GM23338 (cell line): Measurements from ENCODE around the gene TRAPPC12. TPM values are rescaled to one million over a fixed set of nuclear protein-coding genes. Genes with fewer than 3 reads are reported as not detected.

Source experiments
- ATAC-seq: fragments of 200-7000 bp; cut with Tn5 transposase; 3 replicates; pipeline ENCODE4 v1.9.1; 2020
- DNase-seq: peaks from one replicate; pipeline ENCODE4 v3.0.0-alpha.2; 2015; ENCODE audit warnings: low spot score
- H2AFZ ChIP-seq: fragments of 200-600 bp; sonication (generic); 2 replicates; pipeline ENCODE4 v1.8.0; 2016; ENCODE audit warnings: antibody characterized with exemption, mild to moderate bottlenecking, moderate library complexity
- H3F3A ChIP-seq: fragments of 200-600 bp; sonication (generic); replicated peaks from 2 replicates; pipeline ENCODE4 v1.8.0; 2017; ENCODE audit warnings: antibody characterized with exemption, mixed run types, low read depth
- H3K27ac ChIP-seq: fragments of 200-600 bp; sonication (generic); 2 replicates; pipeline ENCODE4 v1.6.1; 2016; ENCODE audit warnings: low read depth
- H3K27me3 ChIP-seq: fragments of 200-600 bp; sonication (generic); 2 replicates; pipeline ENCODE4 v1.8.0; 2016; ENCODE audit warnings: mild to moderate bottlenecking, mixed run types, moderate library complexity; ENCODE audit not compliant: insufficient read depth
- H3K36me3 ChIP-seq: fragments of 200-600 bp; sonication (generic); 2 replicates; pipeline ENCODE4 v1.8.0; 2016; ENCODE audit warnings: mild to moderate bottlenecking; ENCODE audit not compliant: insufficient read depth
- H3K4me1 ChIP-seq: fragments of 200-600 bp; sonication (generic); 2 replicates; pipeline ENCODE4 v1.8.0; 2016; ENCODE audit warnings: mild to moderate bottlenecking, moderate library complexity; ENCODE audit not compliant: insufficient read depth
- H3K4me2 ChIP-seq: fragments of 200-600 bp; sonication (generic); 2 replicates; pipeline ENCODE4 v1.7.1; 2017; ENCODE audit warnings: mixed run types
- H3K4me3 ChIP-seq: fragments of 200-600 bp; sonication (generic); 2 replicates; pipeline ENCODE4 v1.6.1; 2016; ENCODE audit warnings: mixed run types
- H3K79me2 ChIP-seq: fragments of 200-600 bp; sonication (generic); replicated peaks from 2 replicates; pipeline ENCODE4 v1.8.0; 2017; ENCODE audit warnings: mild to moderate bottlenecking; ENCODE audit not compliant: insufficient read depth
- H3K9me2 ChIP-seq: fragments of 200-600 bp; sonication (generic); 2 replicates; pipeline ENCODE4 v1.8.0; 2017; ENCODE audit not compliant: insufficient read depth
- H4K20me1 ChIP-seq: fragments of 200-600 bp; sonication (generic); replicated peaks from 2 replicates; pipeline ENCODE4 v1.8.0; 2017; ENCODE audit warnings: mild to moderate bottlenecking; ENCODE audit not compliant: insufficient read depth
- H3K27ac Mint-ChIP-seq: 2 replicates; pipeline ENCODE4 v1.8.0; 2020; ENCODE audit warnings: inconsistent platforms, mild to moderate bottlenecking, moderate library complexity, mixed read lengths
- H3K27me3 Mint-ChIP-seq: 3 replicates; pipeline ENCODE4 v1.8.0; 2022; ENCODE audit warnings: low read depth, mild to moderate bottlenecking, moderate library complexity, mixed read lengths, inconsistent platforms; ENCODE audit not compliant: insufficient read depth, poor library complexity
- H3K36me3 Mint-ChIP-seq: 3 replicates; pipeline ENCODE4 v1.8.0; 2021; ENCODE audit warnings: low read depth, mild to moderate bottlenecking, inconsistent platforms, moderate library complexity, mixed read lengths
- H3K4me1 Mint-ChIP-seq: 3 replicates; pipeline ENCODE4 v1.8.0; 2020; ENCODE audit warnings: mild to moderate bottlenecking, inconsistent platforms, mixed read lengths
- H3K4me3 Mint-ChIP-seq: 3 replicates; pipeline ENCODE4 v1.8.0; 2021; ENCODE audit warnings: moderate library complexity, mild to moderate bottlenecking, inconsistent platforms, mixed read lengths
- H3K9me3 Mint-ChIP-seq: 3 replicates; pipeline ENCODE4 v1.8.0; 2020; ENCODE audit warnings: moderate library complexity, mild to moderate bottlenecking, inconsistent platforms, mixed read lengths
- CREB1 ChIP-seq: fragments of 250-450 bp; sonication (Bioruptor Pico); IDR thresholded peaks from 2 replicates; pipeline ENCODE4 v1.5.0; 2020; ENCODE audit warnings: low read depth, mild to moderate bottlenecking, moderate library complexity
- ETS1 ChIP-seq: IDR thresholded peaks from 2 replicates; pipeline ENCODE4 v1.6.1; 2016; ENCODE audit warnings: antibody characterized with exemption
- EZH2 ChIP-seq: fragments of 200-600 bp; sonication (generic); IDR thresholded peaks from one replicate; pipeline ENCODE4 v1.8.0; 2017; ENCODE audit warnings: antibody characterized with exemption, mild to moderate bottlenecking, low read depth; ENCODE audit not compliant: unreplicated experiment
- ZNF114 ChIP-seq: fragments of 250-450 bp; sonication (Bioruptor Pico); IDR thresholded peaks from 2 replicates; pipeline ENCODE4 v1.5.0; 2020; ENCODE audit warnings: mild to moderate bottlenecking, moderate library complexity
- polyA plus RNA-seq: library from polyadenylated mRNA; unstranded; fragments of >200 nt; fragmentation: Nextera tagmentation; extraction: Ambion mirVana; gene quantifications from 2 replicates; pipeline ENCODE4 v1.2.1, GENCODE V29; 2016
- total RNA-seq: library from RNA; depleted of rRNA; stranded (reverse); fragments of >200 nt; shearing (Covaris generic); gene quantifications from 2 replicates; pipeline ENCODE4 v1.2.3, GENCODE V29; 2014
- TF ChIP-seq, protein P1 (sequence below), 2 experiments: fragments of 200-600 bp in 1 of 2; sonication (generic) in 1 of 2; conservative IDR thresholded peaks; 2 replicates each; pipeline versions ENCODE4 v1.5.1 to v1.6.1; 2016 to 2017; ENCODE audit warnings: antibody characterized with exemption in 2 of 2, low read depth in 2 of 2, mild to moderate bottlenecking in 2 of 2, moderate library complexity in 1 of 2

TRAPPC12 gene
- total and polyA plus RNA-seq, 2 experiments from 2014 or later = 48.9 to 57.7 TPM

DNA sequence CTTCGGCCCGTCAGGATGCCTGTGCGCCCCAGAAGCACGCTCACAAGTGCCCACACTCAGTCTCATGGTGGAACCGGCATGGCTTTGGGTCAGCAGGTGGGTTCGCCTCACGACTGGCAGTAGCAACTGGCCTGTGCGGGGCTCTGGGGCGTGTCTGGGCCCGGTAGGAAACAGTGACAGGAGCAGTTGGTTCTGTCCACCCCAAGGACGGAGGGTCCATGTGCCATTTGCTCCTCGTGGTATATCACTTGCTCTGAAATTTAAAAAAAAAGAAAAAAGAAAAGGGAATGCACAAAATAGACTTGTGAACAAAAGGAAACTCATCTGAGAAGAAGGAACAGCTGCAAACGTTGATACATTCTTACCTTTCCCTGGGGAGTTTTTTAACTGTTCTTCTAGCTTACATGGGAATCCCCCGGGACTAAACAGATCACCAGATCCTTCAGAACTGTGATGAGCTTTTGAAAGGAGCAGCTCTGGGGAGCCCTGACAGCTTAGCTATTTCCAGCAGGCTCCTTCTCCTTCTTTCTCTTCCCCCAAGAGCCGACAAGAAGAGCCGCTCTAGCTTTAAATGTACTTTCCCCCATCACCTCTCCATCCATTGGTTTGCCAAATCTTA, 42.8 kb downstream of the TRAPPC12 start:
- ATAC-seq (no peak), DNase-seq (no peak)
- Mint-ChIP-seq H3K36me3 (peaks cover 30% of the 10 kb centered on the region), H3K4me3 (no peak overlapping the region), H3K9me3 (no peaks in the 10 kb centered on the region), H3K27ac (no peak overlapping the region), H3K27me3 (peaks cover 2% of the 10 kb centered on the region), H3K4me1 (peaks cover 2% of the 10 kb centered on the region; the same call in 1 of the 3 replicates)
- no peak for TF ChIP-seq ZNF114 (CRISPR knock-in tag)
- no peaks in the 10 kb centered on the region for H3K79me2 ChIP-seq
- peaks cover 8% of the 10 kb centered on the region; the same call in 1 of the 2 replicates for H4K20me1 ChIP-seq
- no peak overlapping the region for H2AFZ ChIP-seq
- H3F3A ChIP-seq = no peaks in the 10 kb centered on the region
- peaks cover 13% of the 10 kb centered on the region for H3K36me3 ChIP-seq
- no peak overlapping the region for H3K27ac ChIP-seq
- H3K4me3 ChIP-seq = no peak overlapping the region
- H3K4me1 ChIP-seq = no peaks in the 10 kb centered on the region
- no peak overlapping the region for H3K4me2 ChIP-seq
- no peaks in the 10 kb centered on the region for H3K9me2 ChIP-seq
- H3K27me3 ChIP-seq = no peaks in the 10 kb centered on the region

DNA sequence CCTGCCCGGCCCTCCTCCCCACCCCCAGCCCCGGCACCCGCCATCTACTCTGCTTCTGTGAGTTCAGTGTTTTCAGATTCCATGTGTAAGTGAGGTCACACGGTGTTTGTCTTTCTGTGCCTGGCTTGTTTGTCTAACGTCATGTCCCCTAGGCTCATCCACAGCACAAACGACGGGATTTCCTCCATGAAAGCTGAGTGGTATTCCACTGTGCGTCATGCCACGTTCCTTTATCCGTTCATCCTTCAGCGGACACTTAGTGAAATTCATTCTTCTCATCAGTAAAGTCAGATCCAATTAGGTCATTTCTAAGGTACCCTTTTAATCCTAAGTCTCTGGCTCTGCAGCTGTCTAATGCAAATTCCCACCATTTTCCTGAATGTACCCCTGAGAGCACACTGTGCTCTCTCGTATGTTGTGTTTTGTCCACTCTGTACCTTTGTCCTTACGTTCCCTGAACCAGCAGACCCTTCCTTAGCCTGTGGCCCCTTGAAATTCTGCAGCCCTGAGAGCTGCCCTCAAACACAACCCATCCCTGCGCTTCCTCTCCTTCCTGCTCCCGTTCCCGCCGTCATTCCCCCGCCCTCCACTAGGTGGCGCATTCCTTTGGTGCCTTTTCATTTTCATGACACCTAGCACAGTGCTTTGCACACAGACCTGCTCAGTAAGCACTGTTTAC, 44.1 kb downstream of the TRAPPC12 start:
- TF ChIP-seq, protein P1, sequence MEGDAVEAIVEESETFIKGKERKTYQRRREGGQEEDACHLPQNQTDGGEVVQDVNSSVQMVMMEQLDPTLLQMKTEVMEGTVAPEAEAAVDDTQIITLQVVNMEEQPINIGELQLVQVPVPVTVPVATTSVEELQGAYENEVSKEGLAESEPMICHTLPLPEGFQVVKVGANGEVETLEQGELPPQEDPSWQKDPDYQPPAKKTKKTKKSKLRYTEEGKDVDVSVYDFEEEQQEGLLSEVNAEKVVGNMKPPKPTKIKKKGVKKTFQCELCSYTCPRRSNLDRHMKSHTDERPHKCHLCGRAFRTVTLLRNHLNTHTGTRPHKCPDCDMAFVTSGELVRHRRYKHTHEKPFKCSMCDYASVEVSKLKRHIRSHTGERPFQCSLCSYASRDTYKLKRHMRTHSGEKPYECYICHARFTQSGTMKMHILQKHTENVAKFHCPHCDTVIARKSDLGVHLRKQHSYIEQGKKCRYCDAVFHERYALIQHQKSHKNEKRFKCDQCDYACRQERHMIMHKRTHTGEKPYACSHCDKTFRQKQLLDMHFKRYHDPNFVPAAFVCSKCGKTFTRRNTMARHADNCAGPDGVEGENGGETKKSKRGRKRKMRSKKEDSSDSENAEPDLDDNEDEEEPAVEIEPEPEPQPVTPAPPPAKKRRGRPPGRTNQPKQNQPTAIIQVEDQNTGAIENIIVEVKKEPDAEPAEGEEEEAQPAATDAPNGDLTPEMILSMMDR (conservative IDR thresholded peaks at IDR 0.05; ENCODE audit: low read depth in 2 of 2) = peak; percentile 96 to 100
- no peak for TF ChIP-seq CREB1 (CRISPR knock-in tag)
- H3K27me3 Mint-ChIP-seq = no peaks in the 10 kb centered on the region
- Histone ChIP-seq H3K27me3 (no peaks in the 10 kb centered on the region), H2AFZ (no peak overlapping the region), H4K20me1 (peaks cover 8% of the 10 kb centered on the region; the same call in 1 of the 2 replicates), H3K4me1 (no peaks in the 10 kb centered on the region), H3K79me2 (no peaks in the 10 kb centered on the region), H3K4me2 (no peak overlapping the region), H3K36me3 (peaks cover 13% of the 10 kb centered on the region), H3K4me3 (no peak overlapping the region), H3K27ac (no peak overlapping the region), H3F3A (no peaks in the 10 kb centered on the region), H3K9me2 (no peaks in the 10 kb centered on the region)
- peaks cover 26% of the 10 kb centered on the region for H3K36me3 Mint-ChIP-seq
- no peak overlapping the region; the same call in 1 of the 2 replicates for H3K27ac Mint-ChIP-seq
- H3K9me3 Mint-ChIP-seq = no peaks in the 10 kb centered on the region
- ATAC-seq (peak; percentile 92), DNase-seq (peak; percentile 76)
- no peaks in the 10 kb centered on the region for H3K4me1 Mint-ChIP-seq
- no peak overlapping the region for H3K4me3 Mint-ChIP-seq

DNA sequence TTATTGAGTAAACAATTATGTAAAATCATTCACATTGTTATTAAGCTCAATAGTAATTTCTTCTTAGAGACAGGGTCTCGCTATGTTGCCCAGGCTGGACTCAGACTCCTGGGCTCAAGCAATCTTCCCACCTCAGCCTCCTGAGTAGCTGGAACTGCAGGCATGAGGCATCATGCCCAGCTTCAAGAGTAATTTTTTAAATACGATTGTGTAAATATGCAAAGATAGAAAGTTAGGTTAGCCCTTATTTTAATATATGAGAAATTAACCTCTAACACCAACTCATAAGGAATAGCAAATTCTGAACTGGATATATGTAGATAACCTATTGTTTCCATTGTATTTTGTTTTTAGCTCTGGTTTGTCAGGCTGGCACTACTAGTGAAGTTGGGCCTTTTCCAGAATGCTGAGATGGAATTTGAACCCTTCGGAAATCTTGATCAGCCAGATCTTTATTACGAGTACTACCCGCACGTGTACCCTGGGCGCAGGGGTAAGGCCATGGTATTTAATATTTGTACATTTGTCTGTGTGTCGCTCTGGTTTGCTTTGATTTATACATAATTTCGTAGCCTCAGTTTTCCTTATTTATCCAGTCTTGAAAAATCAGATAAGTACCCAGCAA, 44.8 kb downstream of the TRAPPC12 start:
- DNase-seq (no peak), ATAC-seq (no peak)
- Histone ChIP-seq H2AFZ (no peak overlapping the region), H3K4me2 (no peak overlapping the region), H4K20me1 (peaks cover 8% of the 10 kb centered on the region; the same call in 1 of the 2 replicates), H3K9me2 (no peaks in the 10 kb centered on the region), H3K27ac (no peak overlapping the region), H3K27me3 (no peaks in the 10 kb centered on the region), H3K79me2 (no peaks in the 10 kb centered on the region), H3K4me3 (no peak overlapping the region), H3K36me3 (peaks cover 13% of the 10 kb centered on the region), H3K4me1 (no peaks in the 10 kb centered on the region), H3F3A (no peaks in the 10 kb centered on the region)
- Mint-ChIP-seq H3K9me3 (no peaks in the 10 kb centered on the region), H3K27ac (no peak overlapping the region), H3K4me3 (no peak overlapping the region), H3K4me1 (no peaks in the 10 kb centered on the region), H3K36me3 (peaks cover 26% of the 10 kb centered on the region), H3K27me3 (no peaks in the 10 kb centered on the region)
- TF ChIP-seq ETS1 (no peak), EZH2 (no peak)
